HG02840 (cell line): ENCODE measurements around the gene ZNF280A.

Experiments
- ATAC-seq: cut with Tn5 transposase; IDR thresholded peaks from one replicate; pipeline ENCODE4 v1.9.1; 2021; ENCODE audit warnings: mild to moderate bottlenecking, moderate library complexity, moderate number of reproducible peaks; ENCODE audit not compliant: unreplicated experiment, low FRiP score

ZNF280A gene, protein sequence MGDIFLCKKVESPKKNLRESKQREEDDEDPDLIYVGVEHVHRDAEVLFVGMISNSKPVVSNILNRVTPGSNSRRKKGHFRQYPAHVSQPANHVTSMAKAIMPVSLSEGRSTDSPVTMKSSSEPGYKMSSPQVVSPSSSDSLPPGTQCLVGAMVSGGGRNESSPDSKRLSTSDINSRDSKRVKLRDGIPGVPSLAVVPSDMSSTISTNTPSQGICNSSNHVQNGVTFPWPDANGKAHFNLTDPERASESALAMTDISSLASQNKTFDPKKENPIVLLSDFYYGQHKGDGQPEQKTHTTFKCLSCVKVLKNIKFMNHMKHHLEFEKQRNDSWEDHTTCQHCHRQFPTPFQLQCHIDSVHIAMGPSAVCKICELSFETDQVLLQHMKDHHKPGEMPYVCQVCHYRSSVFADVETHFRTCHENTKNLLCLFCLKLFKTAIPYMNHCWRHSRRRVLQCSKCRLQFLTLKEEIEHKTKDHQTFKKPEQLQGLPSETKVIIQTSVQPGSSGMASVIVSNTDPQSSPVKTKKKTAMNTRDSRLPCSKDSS

DNA sequence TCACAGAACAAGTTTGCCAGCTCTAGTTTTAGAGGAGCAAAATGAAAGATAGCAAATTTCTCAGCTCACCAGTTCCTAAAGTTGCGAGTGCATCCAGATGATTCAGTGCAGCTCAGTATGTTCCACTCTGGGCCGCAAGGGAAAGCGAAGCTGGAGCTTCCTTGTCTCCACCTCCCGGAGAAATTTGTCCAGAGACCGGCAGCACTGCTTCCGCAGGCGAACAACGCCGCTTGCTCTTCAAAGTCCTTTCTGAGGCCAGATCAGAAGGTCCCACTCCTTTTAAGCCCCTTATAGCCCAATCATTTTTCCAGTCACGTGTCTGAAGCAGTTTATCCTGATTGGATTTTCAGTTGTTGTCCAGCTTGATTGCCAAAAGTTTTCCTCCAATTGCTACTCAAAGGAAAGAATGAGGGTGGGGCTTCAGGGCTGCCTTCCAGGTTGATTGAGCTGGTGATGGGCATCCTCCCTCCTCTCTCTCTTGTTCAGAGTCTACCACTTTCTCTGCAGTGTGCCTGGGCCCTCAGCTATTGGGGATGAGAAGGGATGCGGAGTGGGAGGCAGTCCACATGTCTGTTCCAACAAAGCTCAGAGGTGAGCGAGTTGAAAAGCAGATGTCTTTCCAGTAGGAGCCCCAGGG is at the start of gene ZNF280A:
Gene ZNF280A (minus strand): TSS at position 251 of the 637 bp plus-strand sequence. CDS start 4,640 bp downstream, outside the sequence.
- no peak for ATAC-seq

DNA sequence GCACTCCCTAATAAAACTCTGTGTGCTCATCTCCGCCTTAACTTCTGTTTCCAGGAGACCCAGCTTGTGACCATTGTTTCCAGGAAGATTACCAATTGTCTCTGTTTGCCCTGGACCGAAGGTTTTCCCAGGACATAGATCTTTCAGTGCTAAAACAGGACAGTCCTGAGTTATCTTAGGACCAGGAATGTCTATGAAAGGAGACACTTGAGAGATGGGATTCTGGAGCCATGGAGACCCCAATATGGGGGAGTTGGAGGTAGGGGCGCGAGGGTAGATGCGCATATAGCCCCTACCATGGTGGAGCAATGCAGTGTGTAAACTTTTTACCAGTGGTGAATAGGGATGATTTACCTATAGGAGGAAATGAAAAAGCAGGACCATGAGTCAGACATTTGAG is 49.1 kb upstream of the ZNF280A start:
- no peak for ATAC-seq

DNA sequence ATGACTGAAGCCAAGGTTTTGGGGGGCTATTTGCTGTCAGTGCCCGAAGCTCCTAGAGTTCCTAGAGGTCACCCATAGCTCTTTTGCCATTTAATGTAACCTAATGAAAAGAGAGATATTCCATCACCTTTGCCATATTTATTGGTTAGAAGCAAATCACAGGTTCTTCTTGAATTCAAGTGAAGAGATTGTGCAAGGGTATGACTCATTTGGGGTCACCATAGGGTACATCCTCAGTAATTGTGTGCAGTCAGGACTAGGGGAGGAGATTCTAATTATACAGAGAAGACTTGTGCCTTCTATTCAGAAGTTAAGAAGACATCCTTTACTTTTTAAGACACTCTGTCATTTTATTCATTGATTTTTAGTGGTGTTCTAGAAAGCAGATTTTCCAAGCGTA is 45.9 kb upstream of the ZNF280A start:
- no peak for ATAC-seq

DNA sequence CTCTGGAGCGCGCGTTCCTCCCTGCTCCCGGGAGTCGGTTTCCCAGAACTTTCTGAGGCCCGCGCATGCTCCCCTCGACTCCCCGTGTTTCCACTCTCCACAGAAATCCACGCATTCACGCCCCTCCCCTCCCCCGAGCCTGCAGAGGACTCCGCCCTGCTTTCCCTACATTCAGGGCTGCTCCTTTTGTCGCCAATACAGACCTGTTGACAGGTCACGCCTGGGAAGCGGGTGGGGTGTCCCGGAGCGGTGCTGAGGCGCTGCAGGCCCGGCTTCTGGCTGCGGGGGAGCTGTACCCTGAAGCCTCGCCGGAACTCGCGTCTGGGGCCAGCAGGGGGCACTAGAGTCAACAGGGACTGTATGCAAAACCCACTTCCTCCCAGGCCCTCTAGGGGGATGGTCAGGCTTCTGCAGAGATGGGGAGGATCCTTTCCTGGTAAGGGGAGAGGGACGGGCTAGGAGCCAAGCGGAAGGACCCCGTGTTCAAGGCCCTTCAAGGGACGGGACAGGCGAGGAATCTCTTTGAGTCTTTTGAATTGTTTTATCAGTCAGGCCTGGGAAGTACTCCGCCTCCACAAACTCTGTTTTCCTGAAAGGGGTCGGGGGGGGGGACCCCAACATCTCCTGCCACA is 39.0 kb upstream of the ZNF280A start, which contains the start of gene PRAME:
Gene PRAME (minus strand): TSS at position 294 of the 632 bp plus-strand sequence. CDS start 2,433 bp downstream, outside the sequence.
- ATAC-seq: no peak

DNA sequence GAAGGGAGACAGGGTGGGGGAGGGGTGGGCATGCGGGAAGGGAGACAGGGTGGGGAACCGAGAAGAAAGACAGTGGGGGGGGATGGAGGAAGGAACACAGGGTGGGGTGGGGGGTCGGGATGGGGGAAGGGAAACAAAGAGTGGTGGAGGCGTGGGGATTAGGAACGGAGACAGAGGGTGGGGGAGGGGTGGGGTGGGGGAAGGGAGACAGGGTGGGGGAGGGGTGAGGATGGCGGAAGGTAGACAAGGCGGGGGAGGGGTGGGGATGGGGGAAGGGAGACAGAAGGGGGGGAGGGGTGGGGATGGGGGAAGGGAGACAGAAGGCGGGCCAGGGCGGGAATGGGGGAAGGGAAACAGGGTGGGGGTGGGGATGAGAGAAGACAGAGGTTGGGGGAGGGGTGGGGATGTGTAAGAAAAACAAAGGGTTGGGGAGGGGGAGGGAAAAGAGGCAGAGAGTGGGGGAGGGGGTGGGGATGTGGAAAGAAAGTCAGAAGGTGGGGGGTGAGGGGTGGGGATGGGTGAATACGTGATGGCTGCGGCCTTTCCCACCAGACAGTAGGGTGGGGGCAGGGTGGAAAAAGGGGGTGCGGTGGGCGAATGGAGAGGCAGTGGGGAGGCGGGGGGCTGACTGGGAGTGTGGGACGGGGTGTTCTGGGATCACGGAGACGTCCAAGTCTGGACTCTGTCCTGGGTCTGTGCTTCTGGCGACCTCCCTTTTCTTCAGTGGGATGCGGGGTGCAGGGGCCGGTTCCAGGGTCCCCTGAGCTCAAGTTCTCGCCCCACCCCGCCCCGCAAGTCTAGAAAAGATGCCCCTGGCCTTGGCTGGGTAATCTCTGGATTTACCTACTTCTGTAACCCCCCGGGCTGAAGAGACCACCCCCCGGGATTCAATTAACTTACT is 38.3 kb upstream of the ZNF280A start:
- ATAC-seq: no peak

DNA sequence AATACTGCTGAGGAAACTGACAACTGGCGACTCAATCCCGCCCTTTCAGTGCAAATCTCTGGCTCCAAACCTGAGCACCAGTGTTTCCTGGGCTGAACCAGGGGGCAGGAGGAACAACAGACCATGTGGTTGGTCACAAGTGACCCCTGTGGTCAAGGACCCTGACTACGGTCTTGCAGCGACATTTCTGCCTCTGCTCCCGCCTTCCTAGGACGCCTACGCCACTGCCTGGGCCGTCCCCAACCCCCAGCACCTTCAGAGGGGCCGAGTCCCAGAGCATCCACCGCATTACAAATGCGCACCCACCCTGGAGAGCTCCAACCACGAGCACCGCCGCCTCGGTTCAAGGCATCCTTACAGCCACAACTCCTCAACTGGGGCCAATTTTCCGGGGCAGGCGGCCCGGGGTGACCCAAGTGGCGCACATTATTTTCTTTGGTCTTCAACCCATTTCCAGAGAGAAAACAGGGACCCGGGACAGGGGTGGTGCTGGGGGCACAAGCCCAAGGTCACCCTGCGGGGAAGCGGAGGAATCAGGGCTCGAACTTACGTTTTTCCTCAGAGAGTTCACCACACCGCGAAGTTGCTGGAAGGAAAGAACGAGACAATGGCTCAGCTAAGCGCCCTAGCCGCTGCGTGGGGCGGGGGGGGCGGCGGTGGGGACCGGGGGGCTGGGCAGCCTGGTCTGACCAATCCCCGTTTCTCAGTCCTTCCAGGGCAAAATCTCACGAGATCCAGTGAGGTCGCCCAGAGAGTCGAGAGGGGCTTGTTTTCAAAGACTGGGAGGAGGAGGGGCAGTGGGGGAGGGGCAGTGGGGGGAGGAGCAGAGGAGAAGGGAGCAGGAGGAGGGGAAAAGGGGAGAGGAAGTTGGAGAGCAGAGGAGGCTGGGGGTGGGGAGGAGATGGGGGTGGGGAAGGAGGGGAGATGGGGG is 37.2 kb upstream of the ZNF280A start:
- no peak for ATAC-seq

DNA sequence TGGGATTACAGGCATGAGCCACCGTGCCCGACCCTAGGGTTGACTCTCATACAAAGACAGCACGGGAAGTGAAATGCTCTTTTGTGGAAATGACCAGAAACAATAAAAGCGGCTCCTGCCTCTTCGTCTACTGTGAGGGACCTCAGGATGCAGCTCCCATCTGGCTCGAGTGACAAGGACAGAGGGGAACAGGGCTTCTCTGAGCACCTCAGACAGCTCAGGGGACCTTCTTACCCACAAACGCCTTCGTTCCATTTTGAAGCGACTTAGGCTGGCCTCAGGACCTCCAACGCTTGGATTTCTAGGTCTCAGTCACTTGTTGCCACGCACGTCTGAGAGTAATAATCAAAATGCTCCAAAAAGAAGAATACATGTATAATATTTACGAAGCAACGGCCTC is 36.5 kb upstream of the ZNF280A start:
- ATAC-seq: no peak

DNA sequence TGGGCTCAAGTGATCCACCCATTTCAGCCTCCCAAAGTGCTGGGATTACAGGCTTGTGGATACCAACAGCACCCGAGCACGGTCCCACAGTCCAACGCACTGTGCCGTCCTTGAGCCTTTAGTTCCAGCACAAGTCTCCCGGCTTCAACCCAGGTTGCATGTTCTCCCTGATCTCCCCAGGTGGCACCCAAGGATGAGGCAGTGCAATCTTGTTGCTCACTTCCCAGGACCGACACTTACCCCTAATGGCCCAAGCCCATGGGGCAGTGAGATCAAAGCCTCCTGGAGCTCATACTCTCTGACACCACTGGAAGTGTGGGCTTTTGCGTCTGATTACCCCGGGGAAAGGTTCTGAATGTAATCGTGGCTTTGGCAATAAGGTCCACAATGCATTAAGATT is 35.5 kb upstream of the ZNF280A start:
- ATAC-seq: no peak

DNA sequence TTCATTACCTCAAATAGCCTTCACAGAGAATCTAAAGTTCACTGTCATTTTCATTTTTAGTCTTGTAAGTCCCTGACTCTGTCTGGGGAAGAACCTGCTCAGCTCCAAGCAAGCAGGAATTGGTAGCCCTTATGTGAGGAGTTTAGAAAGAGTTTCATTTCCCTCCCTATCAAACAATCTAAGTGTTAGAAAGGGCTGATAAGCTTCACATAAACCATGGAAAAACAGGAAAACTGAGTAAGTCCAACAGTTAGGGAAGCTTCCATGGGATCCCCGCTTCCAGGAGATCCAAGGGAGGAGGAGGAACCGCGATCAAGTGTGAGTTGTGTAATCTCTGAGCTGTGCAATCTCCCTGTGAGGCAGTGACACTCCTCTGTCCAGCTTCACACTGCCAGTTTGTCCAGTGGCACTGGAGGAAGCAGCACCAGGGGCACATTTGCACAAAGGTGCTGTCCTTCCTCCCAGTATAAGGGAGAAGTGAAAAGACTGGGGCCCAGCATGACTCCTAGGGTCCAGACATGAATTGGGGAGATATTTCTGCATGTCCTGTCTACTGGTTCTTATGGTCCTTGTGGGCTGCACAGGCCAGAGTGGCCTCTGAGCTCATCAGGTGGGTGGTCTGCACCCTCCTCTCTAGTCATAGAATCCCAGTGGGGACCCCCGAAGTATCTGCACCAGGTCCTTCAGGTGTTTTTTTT is 34.7 kb upstream of the ZNF280A start:
- ATAC-seq: no peak

DNA sequence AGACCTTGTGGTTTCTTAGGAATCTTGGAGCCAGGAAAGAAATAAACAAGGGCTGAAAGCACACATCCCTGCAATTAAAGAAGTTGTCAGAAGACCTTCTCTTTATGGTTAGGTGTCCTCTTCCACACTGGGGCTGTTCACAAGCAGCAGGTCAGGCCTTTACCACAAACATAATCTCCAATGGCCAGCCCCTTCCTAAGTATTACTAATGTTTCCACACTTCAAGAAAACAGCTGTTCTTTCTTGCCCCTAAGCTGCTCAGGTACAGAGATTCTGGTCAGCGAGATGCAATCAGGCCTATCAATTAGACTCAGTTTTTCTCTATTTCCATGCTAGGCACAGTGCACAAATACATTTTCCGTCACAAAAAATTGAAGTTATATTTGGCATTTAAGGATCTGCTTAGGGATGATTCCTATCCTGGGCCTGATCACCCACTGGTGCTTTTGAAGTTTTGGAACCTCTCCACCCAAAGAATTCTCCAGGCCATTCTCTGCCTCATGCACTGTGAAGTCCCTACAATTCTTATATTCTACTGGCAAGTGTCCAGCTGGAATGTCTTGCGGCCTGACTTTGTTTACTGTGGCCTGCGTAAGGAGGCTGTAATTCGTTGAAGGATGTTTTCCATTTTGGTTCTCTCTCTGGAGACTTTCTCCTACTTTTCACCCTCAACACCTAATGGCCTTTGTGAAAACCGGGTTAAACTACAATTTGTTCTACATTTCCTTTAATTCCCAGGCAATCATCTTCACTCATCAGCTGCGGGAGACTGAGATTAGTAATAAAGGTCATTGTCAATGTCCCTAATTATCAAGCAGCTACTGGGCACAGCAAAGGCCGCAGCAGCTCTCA is 33.9 kb upstream of the ZNF280A start:
- ATAC-seq: no peak

DNA sequence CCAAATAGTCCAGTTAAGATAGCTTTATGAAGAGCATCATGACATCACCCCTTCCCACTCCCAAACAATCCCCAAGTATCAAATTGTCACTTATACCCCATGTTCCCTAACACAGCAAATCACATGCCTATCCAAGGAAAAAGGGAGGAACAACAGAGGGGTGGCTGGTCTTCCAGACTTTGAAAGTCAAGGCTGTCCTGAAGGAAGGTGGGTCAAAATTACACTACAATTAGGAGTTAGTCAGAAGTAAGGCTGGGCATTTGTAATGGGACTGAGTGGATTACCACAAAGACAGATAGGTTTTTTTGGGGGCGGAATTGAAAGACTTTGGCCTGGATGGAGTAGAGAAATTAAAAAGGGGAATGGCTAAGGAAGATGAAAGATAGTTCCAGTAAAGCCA is 33.1 kb upstream of the ZNF280A start:
- no peak for ATAC-seq

DNA sequence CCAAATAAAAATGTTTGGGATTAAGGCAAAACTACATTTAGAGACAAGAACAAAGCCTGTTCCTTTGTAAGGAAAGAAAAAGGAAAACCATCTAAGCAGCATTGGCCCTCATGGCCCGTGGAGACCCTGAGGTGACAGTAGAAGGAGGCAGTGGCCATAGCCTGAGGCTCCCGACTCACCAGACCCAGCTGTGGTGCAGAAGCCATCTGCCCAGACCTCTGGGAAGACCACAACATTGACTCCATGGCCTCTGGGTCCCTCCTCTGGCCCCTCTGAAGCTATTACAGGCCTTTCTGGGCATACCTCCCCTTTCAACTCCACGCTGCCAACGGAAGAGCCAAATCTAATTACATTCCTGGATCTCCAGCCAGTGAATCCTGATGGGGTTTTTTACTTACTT is 32.6 kb upstream of the ZNF280A start:
- no peak for ATAC-seq

DNA sequence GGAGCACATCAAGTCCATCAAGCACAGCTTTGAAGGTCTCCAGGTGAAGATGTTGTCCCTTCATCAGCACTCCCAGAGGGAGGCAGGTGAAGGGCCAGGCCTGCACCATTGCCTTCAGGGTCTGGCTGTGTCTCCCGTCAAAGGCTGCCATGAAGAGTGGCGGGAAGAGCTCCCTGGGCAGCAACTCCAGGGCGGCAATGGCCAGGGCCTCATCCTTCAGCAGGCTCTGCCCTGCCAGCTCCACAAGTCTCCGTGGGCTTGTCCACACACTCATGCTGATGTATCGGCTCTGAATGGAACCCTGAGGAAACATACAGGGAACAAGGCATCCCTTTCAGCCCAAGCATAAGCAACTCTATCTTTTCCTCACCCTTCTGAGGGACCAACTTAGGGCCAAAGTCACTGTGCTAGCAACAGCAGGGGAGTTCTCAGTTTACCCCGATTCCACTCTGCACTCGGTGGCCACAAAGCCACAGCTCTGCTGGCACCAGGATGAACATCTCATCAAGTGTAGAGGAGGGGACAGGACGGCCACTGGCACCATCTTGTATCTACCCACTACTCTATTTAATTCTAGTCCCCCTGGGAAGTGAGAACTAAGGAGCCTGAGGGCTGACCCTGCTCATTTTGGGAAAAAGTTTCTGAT is 30.8 kb upstream of the ZNF280A start:
- ATAC-seq: no peak

DNA sequence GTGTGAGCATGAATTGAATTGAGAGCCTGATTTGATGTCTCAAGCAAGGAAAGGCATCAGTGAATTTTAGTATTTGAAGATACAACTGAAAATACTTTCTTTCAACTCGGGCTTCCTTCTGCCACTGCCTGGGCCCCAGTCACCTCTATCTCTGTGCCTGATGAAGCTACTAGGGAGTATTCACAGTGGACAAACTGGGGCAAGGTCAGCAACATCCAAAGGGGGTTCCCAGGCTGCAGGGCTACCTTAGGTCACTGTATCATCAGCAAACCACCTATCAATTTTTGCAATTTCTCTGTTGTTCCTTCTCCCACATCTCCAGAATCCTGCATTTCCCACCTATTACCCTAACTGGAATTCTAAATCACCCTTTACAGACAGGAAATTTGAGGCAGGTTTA is 28.8 kb upstream of the ZNF280A start:
- ATAC-seq: no peak

DNA sequence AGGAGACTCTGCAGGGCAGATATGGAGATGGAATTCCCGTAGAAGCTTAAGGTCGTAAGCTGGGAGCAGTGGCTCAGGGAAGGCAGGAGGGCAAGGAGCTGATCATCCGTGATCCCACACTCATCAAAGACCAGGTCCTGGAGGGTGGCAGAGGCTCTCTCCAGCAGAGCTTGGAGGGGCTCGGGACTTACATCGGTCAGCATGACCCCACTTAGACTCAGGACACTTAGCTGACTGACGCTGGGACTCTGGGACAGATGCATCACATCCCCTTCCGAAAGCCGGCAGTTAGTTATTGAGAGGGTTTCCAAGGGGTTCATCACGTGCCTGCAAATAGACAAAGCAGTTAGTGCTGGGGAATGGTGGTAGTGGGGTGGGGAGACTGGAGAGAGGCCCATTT is 28.2 kb upstream of the ZNF280A start:
- ATAC-seq: no peak

DNA sequence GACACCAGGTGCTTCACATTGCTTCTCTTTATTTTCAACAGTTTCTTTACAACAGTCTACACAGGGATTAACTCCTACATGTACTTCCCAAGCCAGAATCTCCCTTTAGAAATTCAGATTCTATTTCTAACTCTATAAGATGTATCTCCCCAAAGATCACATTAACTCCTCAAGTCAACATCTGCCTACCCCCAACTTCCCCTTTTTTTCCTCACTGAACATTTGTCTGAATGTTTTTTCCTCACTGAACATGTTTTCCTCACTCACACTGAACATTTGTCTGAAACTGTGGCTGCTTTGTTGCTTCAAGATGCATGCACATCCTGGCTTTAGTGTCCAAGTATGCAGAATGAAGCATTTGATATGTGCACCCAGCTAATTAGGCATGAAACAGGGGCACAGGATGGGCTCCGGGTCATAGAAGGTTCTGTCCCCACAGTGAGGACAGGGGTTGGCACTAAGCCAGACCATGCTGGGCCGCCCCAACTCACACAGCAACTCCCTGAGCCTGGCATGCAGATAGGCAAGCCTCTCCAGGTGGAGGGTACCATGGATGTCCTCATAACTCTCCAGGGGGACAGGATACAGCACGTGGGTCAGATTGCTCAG is 27.7 kb upstream of the ZNF280A start:
- no peak for ATAC-seq

DNA sequence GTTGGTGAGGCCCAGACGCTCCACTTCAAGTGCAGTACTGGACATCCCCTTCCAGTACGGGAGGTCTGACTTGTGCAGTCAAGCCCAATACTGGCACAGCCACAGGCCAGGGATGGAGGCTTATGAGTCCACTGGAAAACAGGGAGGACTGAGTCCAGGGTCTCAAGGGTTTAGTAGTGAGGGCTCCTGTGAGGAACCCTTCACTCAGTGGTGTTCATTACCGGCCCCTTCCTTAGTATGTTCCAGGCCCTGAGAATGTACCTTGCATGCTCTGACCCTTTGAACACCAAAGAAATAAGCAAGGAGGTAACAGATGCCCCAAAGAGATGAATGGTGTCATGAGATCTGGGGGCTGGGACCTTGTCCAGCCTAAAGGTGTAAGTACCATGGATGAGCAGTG is 27.2 kb upstream of the ZNF280A start:
- ATAC-seq: no peak
